ENCODE results near the gene DSCAML1. TPM values are rescaled to one million over a fixed set of nuclear protein-coding genes. Genes with fewer than 3 reads are reported as not detected.

Gene DSCAML1
- total and polyA plus RNA-seq, 10 of the 15 experiments (the other 5 are each of a cell fraction or from before 2014, with no cell fraction given), result 0.03 to 0.18 (median 0.06) TPM; not detected in 1

GRCh38 chr11:117588166-117588810, 208.7 kb downstream of the DSCAML1 start (continued):
- no peak for TF ChIP-seq HSF1 (IDR thresholded peaks at IDR 0.05; ENCODE audit: low read depth, low read length)
- no peak for TF ChIP-seq WRNIP1 (IDR thresholded peaks at IDR 0.05; ENCODE audit: borderline replicate concordance, low read depth, low read length)
- TF ChIP-seq RFX5 (IDR thresholded peaks at IDR 0.05; ENCODE audit: low read depth, low read length), result no peak

- POLR2A ChIA-PET, result interaction anchor here (0.5 to 0.6 kb wide), 2 partner anchors 52 to 166 kb away, joined by 3 to 8 read pairs; no protein-coding TSS in a partner anchor
- H3K4me3 ChIP-seq, result no peak overlapping the region
- TF ChIP-seq SMC3 (IDR thresholded peaks at IDR 0.05; ENCODE audit: borderline replicate concordance, low read length) (no peak), ETV6 (conservative IDR thresholded peaks at IDR 0.05 in 1 of 2, IDR thresholded peaks at IDR 0.05 in 1 of 2; ENCODE audit: borderline replicate concordance in 1 of 2, low read depth in 1 of 2) (no peak), MEF2A (IDR thresholded peaks at IDR 0.05; ENCODE audit: insufficient read depth, low read depth, low read length) (no peak), ATF7 (IDR thresholded peaks at IDR 0.05; ENCODE audit: low read depth) (no peak), SMAD5 (IDR thresholded peaks at IDR 0.05; ENCODE audit: low read depth) (no peak), ZSCAN29 (IDR thresholded peaks at IDR 0.05) (no peak), ZNF274 (IDR thresholded peaks at IDR 0.05; ENCODE audit: insufficient read depth, insufficient read length) (no peak), SREBF1 (IDR thresholded peaks at IDR 0.05; ENCODE audit: low read length) (no peak), PBX3 (IDR thresholded peaks at IDR 0.05; ENCODE audit: insufficient replicate concordance, low read depth, low read length) (no peak), KAT2A (conservative IDR thresholded peaks at IDR 0.05; ENCODE audit: control insufficient read depth, low read depth, low read length) (no peak), ELK1 (IDR thresholded peaks at IDR 0.05; ENCODE audit: low read depth, low read length) (no peak), LARP7 (IDR thresholded peaks at IDR 0.05) (no peak), SUPT20H (IDR thresholded peaks at IDR 0.05; ENCODE audit: borderline replicate concordance, control insufficient read depth, low read depth, low read length) (no peak)
Observed at GRCh38 chr11:117587416-117587815, 209.6 kb downstream of the DSCAML1 start.

More at GRCh38 chr11:117587416-117587815, 209.6 kb downstream of the DSCAML1 start:
- Histone ChIP-seq H3K27me3 (replicated peaks in 1 of 2; ENCODE audit: control insufficient read depth in 2 of 2, insufficient read depth in 2 of 2, low read length in 1 of 2) (peaks cover 8% of the 10 kb centered on the region in 2 experiments; a peak in 3 of 4 replicates), H3K4me2 (ENCODE audit: control insufficient read depth, insufficient read depth) (no peak overlapping the region), H4K20me1 (ENCODE audit: control insufficient read depth, insufficient read depth) (no peaks in the 10 kb centered on the region), H3K36me3 (ENCODE audit: control insufficient read depth in 2 of 2, insufficient read depth in 2 of 2, low read length in 1 of 2) (no peaks in the 10 kb centered on the region), H3K9ac (ENCODE audit: control insufficient read depth, insufficient read depth, low read length) (no peak overlapping the region), H3K79me2 (ENCODE audit: control insufficient read depth, insufficient read depth, low read length) (no peaks in the 10 kb centered on the region), H3K27ac (ENCODE audit: control insufficient read depth, insufficient read depth) (no peak overlapping the region), H2AFZ (ENCODE audit: control insufficient read depth, low read depth, low read length) (no peak overlapping the region), H3K9me3 (replicated peaks; ENCODE audit: control insufficient read depth, insufficient read depth, low read length) (no peaks in the 10 kb centered on the region), H3K4me1 (ENCODE audit: control insufficient read depth, insufficient read depth, low read length) (no peaks in the 10 kb centered on the region)
- BruUV-seq (replicated peaks), result no TSS peak
- no peak for FAIRE-seq
- no peak for ATAC-seq
- CTCF ChIA-PET, result no interaction called here
- in situ Hi-C loops (cut with MboI), result no loop called here
- SMC1A ChIA-PET (ENCODE audit: uncharacterized antibody, unreplicated experiment), result no interaction called here
- DNase-seq (ENCODE audit: low read depth, low spot score), result no peak
- RAD21 ChIA-PET (ENCODE audit: unreplicated experiment), result interaction anchor here (0.6 kb wide), 1 partner anchor 22 kb away, joined by 3 read pairs; no protein-coding TSS in a partner anchor
- WGBS (ENCODE audit: insufficient coverage, insufficient replicate concordance, low lambda C conversion rate, missing lambda C conversion rate), result 53% methylated on average over 6 of the region's 6 CpGs
- intact Hi-C loops (cut with micrococcal nuclease; ENCODE audit: unreplicated experiment), result no loop called here

Measured in GM12878 (cell line).